ENCODE data around the gene BID.

BID gene

DNA sequence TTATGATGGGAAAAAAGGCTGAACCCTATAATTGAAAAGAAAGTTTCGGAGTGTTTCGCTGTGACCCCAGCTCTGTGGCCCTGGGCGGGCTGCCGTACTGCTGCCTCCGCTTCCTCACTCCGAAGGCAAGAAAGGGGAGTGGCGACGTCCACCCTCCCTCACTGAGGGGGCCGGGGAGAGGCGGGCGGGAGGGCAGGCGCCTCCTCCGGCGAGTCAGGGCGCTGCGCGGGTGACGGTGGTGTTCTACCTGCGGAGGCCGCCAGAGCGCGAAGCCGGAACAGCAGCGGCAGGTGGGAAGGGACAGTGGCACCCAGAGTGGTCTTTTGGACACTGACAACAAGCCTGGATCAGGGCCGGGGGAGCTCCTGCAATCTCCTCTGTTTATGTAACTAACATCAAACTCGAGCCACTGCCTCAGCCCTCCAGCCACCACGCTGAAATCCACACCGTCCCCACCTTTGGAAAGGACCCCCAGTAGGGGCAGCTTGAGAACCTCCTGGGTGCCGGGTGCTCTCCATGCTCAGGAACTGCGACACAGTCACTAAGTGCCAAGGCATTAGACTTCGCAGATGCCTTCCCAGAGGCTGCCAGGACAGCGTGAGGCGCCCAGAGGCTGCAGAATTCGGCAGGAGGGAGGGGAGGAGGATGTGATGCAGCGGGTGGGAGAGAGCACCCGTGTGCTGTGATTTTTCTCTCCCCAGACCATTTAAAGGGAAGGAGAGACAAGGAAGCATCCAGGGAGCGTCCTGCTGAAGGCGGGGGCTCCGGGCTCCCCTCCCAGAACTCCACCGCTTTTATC, 25.5 kb downstream of the BID start:
- no peaks in the 10 kb centered on the region for H3F3A ChIP-seq (ENCODE audit: control insufficient read depth, insufficient read depth)
- H3K79me2 ChIP-seq (ENCODE audit: control insufficient read depth, low read length): peaks cover 16% of the 10 kb centered on the region
- no peaks in the 10 kb centered on the region for H3K27me3 ChIP-seq (ENCODE audit: control insufficient read depth, low read length)
- H3K4me3 ChIP-seq (ENCODE audit: low read length): no peak overlapping the region
- H4K20me1 ChIP-seq (ENCODE audit: control insufficient read depth, insufficient read depth, low read depth, low read length): no peaks in the 10 kb centered on the region
- H3K9me2 ChIP-seq (replicated peaks; ENCODE audit: control insufficient read depth, low read length): no peaks in the 10 kb centered on the region
- no peaks in the 10 kb centered on the region for H3K36me3 ChIP-seq (ENCODE audit: control insufficient read depth, low read length)
- TF ChIP-seq, protein P1, sequence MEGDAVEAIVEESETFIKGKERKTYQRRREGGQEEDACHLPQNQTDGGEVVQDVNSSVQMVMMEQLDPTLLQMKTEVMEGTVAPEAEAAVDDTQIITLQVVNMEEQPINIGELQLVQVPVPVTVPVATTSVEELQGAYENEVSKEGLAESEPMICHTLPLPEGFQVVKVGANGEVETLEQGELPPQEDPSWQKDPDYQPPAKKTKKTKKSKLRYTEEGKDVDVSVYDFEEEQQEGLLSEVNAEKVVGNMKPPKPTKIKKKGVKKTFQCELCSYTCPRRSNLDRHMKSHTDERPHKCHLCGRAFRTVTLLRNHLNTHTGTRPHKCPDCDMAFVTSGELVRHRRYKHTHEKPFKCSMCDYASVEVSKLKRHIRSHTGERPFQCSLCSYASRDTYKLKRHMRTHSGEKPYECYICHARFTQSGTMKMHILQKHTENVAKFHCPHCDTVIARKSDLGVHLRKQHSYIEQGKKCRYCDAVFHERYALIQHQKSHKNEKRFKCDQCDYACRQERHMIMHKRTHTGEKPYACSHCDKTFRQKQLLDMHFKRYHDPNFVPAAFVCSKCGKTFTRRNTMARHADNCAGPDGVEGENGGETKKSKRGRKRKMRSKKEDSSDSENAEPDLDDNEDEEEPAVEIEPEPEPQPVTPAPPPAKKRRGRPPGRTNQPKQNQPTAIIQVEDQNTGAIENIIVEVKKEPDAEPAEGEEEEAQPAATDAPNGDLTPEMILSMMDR (IDR thresholded peaks at IDR 0.05; ENCODE audit: low read depth, low read length, poor library complexity, severe bottlenecking): no peak
- TF ChIP-seq EZH2phosphoT487 (IDR thresholded peaks at IDR 0.05; ENCODE audit: borderline replicate concordance, low read length): no peak
- H3K4me2 ChIP-seq (ENCODE audit: low read length): no peak overlapping the region
- no peak overlapping the region for H3K27ac ChIP-seq (ENCODE audit: low read depth, low read length)
- H3K9me3 ChIP-seq (ENCODE audit: control insufficient read depth, insufficient read depth, low read length): no peaks in the 10 kb centered on the region
- H3K4me1 ChIP-seq (ENCODE audit: control insufficient read depth, low read length): no peaks in the 10 kb centered on the region

DNA sequence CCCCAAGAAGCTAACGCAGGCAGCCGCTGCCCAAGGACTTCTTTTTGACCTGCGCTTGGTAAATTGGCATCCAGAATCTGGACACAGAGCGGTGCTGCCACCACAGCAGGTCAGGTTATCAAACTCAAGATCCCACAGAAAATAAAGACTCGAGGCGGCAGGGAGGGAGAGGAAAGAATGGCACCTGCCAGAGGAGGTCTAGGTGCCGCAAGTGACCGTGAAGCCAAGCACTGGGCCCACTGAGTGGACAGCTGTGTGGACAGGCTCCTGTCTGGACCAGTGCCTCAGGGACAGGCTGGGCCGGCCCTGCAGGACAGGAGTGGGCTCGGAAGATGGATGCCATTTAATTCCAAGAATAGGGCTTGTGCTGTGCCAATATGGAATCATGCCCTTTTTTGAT, 27.4 kb downstream of the BID start:
- H3K4me1 ChIP-seq (ENCODE audit: control insufficient read depth, low read length): peaks cover 3% of the 10 kb centered on the region; the same call in 1 of the 2 replicates
- TF ChIP-seq EZH2phosphoT487 (IDR thresholded peaks at IDR 0.05; ENCODE audit: borderline replicate concordance, low read length): no peak
- TF ChIP-seq, protein P1 (IDR thresholded peaks at IDR 0.05; ENCODE audit: low read depth, low read length, poor library complexity, severe bottlenecking): no peak
- H3F3A ChIP-seq (ENCODE audit: control insufficient read depth, insufficient read depth): no peaks in the 10 kb centered on the region
- no peak overlapping the region for H3K4me2 ChIP-seq (ENCODE audit: low read length)
- peaks cover 9% of the 10 kb centered on the region for H3K36me3 ChIP-seq (ENCODE audit: control insufficient read depth, low read length)
- no peak overlapping the region for H3K4me3 ChIP-seq (ENCODE audit: low read length)
- H3K9me3 ChIP-seq (ENCODE audit: control insufficient read depth, insufficient read depth, low read length): no peaks in the 10 kb centered on the region
- H3K27me3 ChIP-seq (ENCODE audit: control insufficient read depth, low read length): no peaks in the 10 kb centered on the region
- H4K20me1 ChIP-seq (ENCODE audit: control insufficient read depth, insufficient read depth, low read depth, low read length): peaks cover 3% of the 10 kb centered on the region; the same call in 1 of the 2 replicates
- H3K79me2 ChIP-seq (ENCODE audit: control insufficient read depth, low read length): peaks cover 7% of the 10 kb centered on the region
- H3K27ac ChIP-seq (ENCODE audit: low read depth, low read length): no peak overlapping the region
- H3K9me2 ChIP-seq (replicated peaks; ENCODE audit: control insufficient read depth, low read length): no peaks in the 10 kb centered on the region

DNA sequence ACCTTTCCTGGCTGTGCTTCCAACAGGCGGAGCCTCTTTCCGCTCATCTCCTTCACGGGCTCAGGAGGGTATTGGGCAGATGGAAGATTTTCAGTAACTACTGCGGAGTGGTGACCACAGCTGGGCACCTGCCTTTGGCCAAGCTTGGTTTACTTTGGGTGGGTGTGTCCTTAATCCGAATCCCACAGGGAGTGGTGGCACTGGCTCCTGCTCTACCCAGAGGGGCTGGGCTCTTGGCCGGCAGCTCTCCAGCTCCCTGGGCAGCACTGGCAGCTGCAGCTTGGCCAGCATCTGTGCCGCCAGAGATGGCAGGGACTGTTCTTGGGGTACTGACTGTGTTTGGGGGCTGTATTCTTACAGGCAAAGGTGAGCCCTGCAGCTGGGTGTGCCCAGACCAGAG, 29.8 kb downstream of the BID start:
- H3K36me3 ChIP-seq (ENCODE audit: control insufficient read depth, low read length): peaks cover 9% of the 10 kb centered on the region
- peaks cover 3% of the 10 kb centered on the region; the same call in 1 of the 2 replicates for H3K4me1 ChIP-seq (ENCODE audit: control insufficient read depth, low read length)
- no peak overlapping the region for H3K4me2 ChIP-seq (ENCODE audit: low read length)
- H3K9me3 ChIP-seq (ENCODE audit: control insufficient read depth, insufficient read depth, low read length): no peaks in the 10 kb centered on the region
- H3K27ac ChIP-seq (ENCODE audit: low read depth, low read length): no peak overlapping the region
- no peaks in the 10 kb centered on the region for H3K9me2 ChIP-seq (replicated peaks; ENCODE audit: control insufficient read depth, low read length)
- TF ChIP-seq EZH2phosphoT487 (IDR thresholded peaks at IDR 0.05; ENCODE audit: borderline replicate concordance, low read length): no peak
- peaks cover 3% of the 10 kb centered on the region; the same call in 1 of the 2 replicates for H4K20me1 ChIP-seq (ENCODE audit: control insufficient read depth, insufficient read depth, low read depth, low read length)
- H3F3A ChIP-seq (ENCODE audit: control insufficient read depth, insufficient read depth): no peaks in the 10 kb centered on the region
- H3K79me2 ChIP-seq (ENCODE audit: control insufficient read depth, low read length): no peaks in the 10 kb centered on the region
- no peaks in the 10 kb centered on the region for H3K27me3 ChIP-seq (ENCODE audit: control insufficient read depth, low read length)
- H3K4me3 ChIP-seq (ENCODE audit: low read length): no peak overlapping the region

Data from DOHH2 (cell line).